SW480 (cell line): ENCODE measurements around the gene JSRP1.
A peak's percentile ranks its signal among the peaks of the same experiment; 100 is the strongest.

Experiments used
- DNase-seq: peaks from one replicate; pipeline ENCODE4 v3.0.0-alpha.2; 2016; ENCODE audit warnings: low spot score

The JSRP1 gene

DNA sequence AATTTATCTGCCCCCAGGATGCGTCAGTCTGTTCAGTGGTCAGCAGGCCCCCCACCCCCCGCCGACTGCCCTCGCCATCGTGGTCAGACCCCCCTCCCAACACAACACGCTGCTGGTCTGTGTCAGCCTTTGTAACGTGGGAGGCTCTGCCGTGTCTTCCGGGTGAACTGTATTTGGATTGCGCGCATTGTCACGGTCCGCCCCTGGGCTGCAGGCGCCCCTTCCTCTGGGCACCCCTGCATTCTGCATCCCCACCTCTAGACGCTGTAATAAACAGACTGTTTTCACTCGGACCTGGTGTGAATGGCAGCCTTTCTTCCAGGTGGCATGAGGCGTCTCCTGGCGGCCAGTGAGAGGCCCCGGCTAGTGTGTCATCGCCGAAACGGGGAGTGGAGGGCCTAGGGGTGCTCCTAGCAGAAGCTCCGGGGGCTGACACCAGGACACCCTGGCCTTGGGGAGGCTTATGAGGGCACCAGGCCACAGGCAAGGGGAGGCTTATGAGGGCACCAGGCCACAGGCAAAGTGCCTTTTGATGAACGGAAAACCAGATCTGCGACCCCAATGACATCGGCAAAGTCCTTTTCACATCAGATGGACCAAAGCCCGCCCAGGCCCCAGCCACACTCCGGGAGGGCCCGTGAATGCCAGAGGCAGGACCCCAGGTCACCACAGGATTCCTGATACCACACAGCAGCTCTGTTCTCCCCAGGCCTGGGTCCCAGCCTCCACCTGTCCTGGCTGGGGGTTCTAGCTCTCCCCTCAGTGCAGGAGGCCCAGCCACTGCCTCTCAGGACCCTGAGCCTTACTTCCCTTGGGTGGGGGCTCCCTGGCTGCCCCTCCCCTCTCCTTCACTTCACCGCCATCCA is 23.7 kb downstream of the JSRP1 start:
- DNase-seq: no peak

DNA sequence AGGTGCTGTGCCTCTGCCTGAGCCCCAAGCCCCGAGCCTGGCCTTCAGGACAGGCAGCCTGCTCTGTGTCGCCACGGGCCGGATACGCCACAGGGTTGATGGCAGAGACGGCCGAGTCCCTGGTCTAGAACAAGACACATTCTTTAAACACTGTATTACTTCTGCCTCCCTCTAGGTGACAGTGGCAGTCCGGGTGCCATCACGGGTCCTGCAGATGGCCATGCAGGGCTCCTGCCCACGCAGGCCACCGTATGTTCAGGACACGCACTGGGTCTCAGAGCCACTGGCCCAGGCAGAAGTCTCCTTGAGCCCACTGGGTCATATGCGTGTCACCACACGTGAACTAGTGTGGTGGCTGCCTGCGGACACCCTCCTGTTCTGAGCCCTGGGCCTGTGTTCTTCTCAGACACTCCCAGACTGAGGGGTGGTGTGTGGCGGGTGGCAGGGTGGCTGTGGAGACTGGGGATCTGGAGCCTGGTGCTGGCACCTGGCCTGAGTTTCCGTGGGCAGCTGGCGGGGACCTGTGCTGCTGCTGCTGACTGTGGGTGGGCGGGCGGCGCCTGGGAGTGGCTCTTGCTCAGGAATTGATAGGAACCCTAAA is 24.5 kb downstream of the JSRP1 start:
- DNase-seq: peak; percentile 36

DNA sequence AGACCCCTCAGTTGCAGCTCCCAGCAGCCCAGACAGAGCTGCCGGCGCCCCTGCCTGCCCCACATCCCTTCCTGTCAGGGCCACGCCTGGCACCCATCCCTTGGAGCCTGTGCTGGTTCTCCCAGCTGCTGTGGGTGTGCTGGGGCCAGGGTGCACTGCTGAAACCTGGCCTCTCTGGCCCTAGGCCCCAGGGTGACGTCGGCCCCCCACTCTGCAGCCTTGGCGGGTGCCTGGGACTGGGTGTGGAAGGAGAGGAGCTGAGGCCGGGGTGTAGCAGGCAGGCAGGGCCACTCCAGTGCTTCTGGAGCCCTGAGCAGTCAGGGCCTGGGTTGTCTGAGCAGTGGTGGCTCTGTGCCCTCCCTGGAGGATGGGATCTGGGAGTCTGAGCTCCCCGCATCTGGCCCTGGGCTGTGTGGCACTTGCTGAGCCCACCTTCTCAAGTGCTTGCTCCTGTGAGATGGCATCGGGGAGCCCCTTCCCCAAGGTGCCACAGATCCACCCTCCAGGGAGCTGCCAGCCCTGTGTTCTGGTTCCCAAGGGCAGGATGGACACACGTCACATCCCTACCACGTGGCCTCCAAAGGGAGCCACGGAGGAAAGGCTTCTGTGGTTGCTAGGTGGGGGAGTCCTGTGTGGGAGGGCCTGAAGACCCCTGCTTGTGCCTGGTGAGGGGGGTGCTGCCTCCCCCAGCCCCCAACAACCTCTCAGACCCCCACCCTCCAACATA is 25.2 kb downstream of the JSRP1 start:
- no peak for DNase-seq

DNA sequence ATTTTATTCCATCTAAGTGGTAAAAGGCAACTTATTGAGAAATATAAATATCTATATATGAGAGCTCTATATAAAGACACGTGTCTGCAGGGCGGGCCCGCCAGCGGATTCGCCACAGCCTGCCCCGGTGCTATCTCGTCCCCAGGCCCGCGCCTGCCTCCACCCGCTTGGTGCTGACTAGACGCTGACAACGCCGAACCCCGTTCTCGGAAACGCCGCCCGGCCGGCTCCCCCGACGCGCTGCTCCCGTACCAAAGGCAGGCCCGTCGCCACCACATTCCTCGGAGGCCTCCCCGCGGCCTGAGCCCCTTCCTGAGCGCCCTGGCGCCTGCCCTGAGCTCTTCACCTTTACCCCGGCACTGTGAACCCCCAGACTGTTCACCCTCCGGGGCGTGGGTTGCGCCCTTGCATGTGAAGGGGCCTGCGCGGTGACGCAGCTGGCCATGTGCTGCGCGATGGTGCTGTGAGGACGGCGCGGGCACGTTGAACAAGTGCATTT is 26.1 kb downstream of the JSRP1 start:
- no peak for DNase-seq

DNA sequence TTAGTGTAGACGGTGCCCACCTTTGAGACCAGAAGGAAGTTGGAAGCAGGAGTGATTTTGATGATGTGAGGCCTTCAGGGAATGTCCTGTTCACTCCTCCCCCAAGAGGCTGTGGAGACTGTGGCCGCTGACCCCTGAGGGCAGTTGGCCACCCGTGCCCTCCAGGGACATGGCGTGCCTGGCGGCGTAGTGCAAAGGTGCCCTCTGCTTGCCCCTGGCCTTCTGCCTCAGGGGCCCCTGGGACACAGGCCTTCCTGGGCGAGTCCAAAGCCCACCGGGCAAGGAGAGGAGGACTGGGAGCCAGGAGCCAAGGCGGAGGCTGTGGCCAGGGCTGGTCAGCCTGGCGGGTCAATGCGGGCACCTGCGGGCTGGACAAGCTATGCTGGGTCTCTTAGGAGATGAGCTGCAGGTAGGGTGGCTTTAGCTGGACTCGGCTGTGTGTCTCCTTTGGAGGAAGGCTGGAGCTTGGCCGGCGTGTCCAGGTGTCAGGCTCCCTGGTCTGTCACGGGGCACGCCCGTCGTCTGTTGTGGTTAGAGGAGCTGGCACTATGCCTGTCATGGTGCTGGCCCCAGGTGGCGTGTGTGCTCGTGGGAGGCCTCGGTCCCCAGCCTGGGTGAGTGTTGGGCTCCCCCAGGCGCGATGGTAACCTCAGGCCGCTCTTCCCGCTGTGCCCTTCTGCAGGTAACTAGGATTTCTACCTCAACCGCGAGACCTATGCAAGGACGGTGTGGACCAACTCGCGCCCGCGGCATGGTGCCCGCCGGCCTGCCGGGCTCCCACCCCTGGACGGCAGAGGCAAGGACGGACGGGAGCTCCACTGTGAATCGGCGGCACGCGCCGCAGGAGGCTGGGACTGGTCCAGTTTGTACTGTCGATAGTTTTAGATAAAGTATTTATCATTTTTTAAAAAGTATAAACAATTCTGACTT is 26.8 kb downstream of the JSRP1 start:
- DNase-seq: peak; percentile 21

DNA sequence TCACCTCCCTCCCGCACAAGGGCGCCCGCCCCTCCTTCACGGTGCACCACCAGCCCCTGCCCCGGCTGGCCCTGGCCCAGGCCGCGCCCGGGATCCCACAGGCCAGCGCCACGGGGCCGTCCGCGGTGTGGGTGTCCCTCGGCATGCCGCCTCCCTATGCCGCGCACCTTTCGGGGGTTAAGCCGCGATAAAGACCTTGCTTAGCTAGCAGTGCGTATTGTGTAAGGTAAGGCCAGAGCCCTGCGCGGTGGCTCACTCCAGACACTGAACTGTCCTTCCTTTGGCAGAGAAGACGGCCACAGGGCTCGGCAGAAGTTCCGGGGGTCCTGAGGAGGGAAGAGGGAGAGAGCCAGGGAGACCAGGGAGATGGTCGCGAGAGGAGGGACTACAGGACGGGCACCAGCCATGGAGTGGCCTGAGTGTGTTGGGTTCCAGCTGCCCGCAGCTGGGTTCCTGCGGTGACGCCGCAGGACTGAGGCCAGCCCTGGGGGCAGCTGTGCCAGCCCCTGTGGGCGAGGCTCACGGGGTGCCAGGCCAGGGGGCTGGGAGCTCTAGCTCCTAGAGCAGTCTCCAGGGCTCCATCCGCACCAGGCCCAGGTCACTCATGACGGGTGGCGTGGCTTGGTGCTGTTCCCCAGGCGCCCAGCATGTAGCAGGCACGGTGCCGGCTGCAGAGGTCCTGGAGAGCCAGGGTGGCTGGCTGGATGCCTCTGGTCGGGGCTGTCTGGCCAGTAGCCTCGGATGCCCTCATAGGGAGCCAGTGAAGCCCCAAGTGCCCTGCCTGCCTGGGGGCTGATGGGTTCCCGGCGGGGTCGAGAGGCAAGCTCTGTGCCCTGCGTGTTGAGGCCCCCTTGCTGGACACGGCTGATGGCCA is 27.8 kb downstream of the JSRP1 start:
- DNase-seq: no peak

DNA sequence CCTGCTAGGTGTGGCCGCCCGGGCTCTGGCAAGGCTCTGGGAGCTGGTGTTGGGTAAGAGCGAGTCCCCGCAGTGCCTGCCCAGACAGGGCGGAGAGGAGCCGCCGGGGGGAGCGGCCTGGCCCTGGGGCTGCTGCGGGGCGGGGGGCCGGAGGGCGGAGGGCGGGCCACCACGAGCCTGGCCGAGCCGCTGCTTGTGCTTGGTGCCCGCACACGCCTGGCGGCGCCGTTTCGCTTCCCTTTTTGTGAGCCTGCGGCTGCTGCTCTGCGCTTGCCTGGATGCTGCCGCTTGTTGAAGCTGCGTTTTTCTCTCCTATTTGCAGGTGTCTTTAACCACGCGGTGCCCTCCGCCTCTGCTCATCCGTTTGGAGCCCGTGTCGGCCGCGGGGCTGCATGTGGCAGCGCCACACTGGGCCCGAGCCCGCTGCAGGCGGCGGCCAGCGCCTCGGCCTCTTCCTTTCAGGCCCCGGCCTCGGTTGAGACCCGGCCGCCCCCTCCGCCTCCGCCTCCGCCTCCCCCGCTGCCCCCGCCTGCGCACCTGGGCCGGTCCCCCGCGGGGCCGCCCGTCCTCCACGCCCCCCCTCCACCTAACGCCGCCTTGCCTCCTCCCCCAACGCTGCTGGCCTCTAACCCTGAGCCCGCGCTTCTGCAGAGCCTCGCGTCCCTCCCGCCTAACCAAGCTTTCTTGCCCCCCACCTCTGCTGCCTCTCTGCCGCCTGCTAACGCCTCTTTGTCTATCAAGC is 28.6 kb downstream of the JSRP1 start:
- no peak for DNase-seq

DNA sequence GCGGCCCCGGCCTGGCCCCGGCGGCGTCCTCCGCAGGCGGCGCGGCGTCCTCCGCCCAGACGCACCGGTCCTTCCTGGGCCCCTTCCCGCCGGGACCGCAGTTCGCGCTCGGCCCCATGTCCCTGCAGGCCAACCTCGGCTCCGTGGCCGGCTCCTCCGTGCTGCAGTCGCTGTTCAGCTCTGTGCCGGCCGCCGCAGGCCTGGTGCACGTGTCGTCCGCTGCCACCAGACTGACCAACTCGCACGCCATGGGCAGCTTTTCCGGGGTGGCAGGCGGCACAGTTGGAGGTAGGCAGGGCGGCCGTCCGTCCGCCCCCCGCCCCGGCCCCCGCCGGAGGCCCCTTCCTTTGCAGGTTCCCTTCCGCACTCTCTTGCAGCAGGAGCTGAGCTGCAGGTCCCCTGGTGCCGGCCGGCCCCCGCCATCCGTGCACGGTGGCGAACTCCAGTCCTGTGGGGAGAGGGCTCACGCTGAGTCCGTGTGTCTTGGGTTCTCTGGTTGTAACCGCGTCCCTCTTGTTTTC is 29.3 kb downstream of the JSRP1 start:
- no peak for DNase-seq

DNA sequence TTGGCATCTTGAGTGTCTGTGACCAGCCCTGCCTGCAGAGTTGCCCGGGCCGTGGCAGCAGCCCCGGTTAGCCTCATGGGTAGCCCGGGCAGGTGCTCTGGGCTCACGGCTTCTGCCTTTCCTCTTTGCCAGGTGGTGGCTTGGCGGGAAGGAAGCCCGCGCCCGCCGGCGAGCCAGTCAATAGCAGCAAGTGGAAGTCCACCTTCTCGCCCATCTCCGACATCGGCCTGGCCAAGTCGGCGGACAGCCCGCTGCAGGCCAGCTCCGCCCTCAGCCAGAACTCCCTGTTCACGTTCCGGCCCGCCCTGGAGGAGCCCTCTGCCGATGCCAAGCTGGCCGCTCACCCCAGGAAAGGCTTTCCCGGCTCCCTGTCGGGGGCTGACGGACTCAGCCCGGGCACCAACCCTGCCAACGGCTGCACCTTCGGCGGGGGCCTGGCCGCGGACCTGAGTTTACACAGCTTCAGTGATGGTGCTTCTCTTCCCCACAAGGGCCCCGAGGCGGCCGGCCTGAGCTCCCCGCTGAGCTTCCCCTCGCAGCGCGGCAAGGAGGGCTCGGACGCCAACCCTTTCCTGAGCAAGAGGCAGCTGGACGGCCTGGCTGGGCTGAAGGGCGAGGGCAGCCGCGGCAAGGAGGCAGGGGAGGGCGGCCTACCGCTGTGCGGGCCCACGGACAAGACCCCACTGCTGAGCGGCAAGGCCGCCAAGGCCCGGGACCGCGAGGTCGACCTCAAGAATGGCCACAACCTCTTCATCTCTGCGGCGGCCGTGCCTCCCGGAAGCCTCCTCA is 30.0 kb downstream of the JSRP1 start:
- DNase-seq: no peak

DNA sequence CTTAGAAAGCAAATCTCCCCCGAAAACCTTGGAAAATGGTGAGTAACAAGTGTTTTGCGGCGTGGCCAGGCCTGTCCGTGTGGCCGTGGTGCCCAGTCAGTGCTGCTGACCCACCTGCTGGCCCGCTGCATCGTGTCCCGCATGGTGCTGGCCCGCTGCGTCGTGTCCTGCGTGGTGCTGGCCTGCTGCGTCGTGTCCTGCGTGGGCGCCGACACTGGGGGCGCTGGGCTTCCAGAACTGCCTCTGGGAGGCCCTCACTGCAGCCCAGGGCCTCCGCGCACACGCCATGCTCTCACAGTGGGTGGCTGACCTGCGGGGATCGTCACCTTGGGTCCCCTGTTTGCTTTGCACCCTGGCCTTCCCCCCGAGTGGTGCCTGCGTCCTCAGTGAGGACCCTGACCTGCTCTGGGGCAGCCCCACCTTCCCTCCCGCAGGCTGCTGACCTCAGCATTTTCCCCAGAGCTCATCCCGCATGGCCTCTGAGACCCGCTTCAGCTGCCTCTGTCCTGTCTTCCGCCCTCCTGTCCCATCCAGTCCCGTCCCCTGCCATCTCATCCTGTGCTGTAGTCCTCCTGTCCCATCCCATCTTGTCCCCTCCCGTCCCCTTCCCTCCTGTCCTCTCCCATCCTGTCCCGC is 30.7 kb downstream of the JSRP1 start:
- no peak for DNase-seq

DNA sequence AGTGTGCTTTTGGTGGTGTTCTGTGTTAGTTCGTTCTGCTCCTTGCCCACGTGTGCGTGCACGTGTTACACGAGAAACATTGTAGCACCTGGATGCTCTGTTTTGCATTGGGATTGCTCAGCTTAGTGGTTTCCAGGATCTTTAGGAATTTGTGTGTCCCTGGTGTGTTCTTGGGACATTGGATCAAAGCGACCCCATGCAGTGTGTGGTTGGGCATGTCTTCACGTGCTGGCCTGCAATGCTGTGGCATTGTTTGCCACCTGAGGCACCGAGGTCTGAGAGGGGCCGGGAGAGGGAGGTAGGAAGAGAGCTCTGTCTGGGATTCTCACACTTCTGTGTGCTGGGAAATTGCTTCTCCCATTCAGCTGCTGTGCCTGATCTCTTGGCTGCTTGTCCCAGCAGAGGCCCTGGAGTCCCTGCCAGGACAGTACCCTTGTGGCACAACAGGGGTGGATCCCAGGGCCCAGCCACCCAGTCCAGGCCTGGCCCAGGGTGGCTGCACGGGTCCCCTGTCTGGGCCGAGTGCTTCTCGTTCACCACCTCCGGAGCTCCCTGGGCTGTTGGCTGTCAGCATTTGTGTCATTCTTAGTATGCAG is 31.4 kb downstream of the JSRP1 start:
- DNase-seq: no peak

DNA sequence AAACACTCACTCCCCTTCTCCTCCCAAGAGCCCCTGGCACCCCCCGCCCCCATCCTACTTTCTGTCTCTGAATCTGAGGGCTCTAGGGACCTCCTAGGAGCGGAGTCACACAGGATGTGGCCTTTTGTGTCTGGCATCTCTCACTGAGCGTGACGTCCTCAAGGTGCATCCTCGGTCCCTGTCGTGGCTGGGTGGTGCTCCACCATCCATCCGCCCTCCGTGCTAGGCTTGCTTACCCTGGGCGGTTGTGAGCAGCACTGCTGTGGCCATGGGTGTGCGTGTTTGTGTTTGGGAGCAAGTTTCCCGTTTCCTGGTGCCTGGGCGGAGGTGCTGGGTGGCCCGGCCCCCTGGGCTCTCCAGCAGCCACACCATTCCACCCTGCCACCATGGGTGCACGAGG is 32.3 kb downstream of the JSRP1 start:
- DNase-seq: no peak

DNA sequence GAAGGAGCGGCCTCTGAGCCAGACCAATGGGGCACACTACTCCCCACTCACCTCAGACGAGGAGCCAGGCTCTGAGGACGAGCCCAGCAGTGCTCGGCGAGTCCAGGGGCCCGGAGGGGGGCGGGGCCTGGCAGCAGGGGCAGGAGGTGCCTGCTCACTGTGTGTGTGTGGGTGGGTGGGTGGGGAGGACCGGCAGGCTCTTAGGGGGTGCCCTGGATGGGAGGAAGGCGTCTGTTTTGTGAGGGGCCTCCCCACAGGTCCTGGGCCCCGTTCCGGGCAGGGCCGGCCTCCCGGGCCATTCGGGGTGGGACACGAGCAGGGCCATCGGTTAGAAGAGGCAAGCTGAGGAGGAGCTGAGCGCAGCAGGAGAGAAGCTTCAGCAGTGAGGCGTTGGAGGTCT is 32.8 kb downstream of the JSRP1 start:
- no peak for DNase-seq

DNA sequence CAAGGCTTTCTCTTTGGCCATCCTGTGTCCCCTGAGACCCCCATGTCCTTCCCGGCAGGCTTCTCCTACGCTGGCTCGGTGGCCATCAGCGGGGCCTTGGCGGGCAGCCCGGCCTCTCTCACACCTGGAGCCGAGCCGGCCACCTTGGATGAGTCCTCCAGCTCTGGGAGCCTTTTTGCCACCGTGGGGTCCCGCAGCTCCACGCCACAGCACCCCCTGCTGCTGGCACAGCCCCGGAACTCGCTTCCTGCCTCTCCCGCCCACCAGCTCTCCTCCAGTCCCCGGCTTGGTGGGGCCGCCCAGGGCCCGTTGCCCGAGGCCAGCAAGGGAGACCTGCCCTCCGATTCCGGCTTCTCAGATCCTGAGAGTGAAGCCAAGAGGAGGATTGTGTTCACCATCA is 34.3 kb downstream of the JSRP1 start:
- no peak for DNase-seq

DNA sequence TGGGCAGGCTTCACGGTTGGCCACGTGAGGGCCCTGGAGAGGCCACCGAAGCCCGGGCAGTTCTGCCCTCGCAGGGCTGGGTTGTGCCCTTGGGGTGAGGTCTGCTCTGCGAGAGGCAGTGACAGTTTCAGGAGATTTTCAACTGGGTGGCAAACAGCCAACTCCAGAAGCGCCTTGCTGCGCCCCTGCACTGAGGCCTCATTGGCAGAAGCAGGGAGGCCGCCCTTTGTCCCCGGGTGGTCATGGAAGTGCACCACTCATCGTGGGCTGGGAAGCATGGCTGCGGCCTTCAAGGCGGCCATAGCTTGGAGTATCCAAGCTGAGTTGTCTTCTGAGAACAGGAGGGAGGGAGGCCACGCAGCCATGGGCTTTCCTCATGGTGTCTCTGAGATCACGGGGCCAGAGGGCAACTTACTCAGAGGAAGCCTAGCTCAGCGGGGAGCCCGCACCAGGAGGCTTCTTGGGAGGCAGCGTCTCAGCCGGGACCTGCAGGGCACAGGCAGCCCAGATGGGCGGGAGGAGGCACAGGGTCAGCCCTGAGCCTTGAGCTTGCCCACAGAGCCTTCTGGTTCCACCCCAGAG is 34.9 kb downstream of the JSRP1 start:
- DNase-seq: no peak

DNA sequence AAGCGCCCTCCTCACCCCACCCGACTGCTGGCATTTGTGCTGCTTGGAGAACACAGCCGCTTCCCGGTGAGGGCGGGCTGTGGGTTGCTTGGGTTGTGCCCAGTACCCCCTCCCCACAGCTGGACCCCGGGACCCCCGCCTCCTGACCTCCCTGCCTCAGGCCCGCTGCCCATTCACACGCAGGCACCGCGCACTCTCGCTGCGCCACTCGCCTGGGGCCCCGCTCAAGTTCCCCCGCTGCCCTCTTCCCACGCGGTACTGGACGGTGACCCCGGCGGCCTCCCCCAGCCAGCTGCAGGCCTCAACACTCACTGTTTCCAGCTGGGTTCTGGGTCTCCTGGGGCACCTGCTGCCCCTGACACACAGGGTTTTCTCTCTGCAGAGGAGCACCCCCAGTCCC is 36.5 kb downstream of the JSRP1 start:
- DNase-seq: no peak

DNA sequence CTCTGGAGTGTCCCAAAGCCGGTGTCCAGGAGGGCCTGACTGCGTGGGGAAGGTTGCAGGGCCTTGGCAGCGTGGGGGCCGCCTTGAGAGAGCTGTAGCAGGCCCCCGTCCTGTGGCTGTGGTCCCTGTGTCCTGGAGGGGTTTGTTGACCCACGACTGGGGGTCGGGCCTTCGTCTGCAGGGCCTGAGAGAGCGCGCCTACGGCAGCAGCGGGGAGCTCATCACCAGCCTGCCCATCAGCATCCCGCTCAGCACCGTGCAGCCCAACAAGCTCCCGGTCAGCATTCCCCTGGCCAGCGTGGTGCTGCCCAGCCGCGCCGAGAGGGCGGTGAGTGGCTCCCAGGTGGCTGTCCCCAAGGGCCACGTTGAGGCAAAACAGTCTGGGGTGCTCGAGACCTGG is 38.6 kb downstream of the JSRP1 start:
- DNase-seq: no peak
